Glomerular endothelial cell (primary cell): ENCODE results near the gene KRT14. TPM values are rescaled to one million over a fixed set of nuclear protein-coding genes. Genes with fewer than 3 reads are reported as not detected.

Experiments used
- DNase-seq: peaks from one replicate; pipeline ENCODE4 v3.0.0-alpha.2; 2011; ENCODE audit warnings: low read depth, low spot score; ENCODE audit errors: extremely low read depth
- total RNA-seq: library from RNA; depleted of rRNA; stranded (reverse); fragments of >200 nt; gene quantifications from 2 replicates; pipeline ENCODE4 v1.2.3, GENCODE V29; 2015

KRT14 gene
- total RNA-seq, 1 donor from 2014 or later = not detected

GRCh38 chr17:41533613-41534012, 53.1 kb downstream of the KRT14 start:
- DNase-seq = no peak

GRCh38 chr17:41532947-41533570, 53.6 kb downstream of the KRT14 start:
- DNase-seq = no peak

Other genes with a start within 250 kb of the KRT14 start
- not detected in 2 replicates for gene KRT33A, start 236.1 kb downstream of the KRT14 start, total RNA-seq
- gene KRT33B, start 217.1 kb downstream of the KRT14 start, total RNA-seq = not detected in 2 replicates
- 0.35 TPM in 1 of 2 replicates, not detected in the other for gene KRT34, start 204.6 kb downstream of the KRT14 start, total RNA-seq
- not detected in 2 replicates for gene KRT31, start 189.3 kb downstream of the KRT14 start, total RNA-seq
- not detected in 2 replicates for gene KRT37, start 162.3 kb downstream of the KRT14 start, total RNA-seq
- not detected in 2 replicates for gene KRT38, start 145.9 kb downstream of the KRT14 start, total RNA-seq
- not detected in 2 replicates for gene KRT32, start 119.5 kb downstream of the KRT14 start, total RNA-seq
- not detected in 2 replicates for gene KRT35, start 105.7 kb downstream of the KRT14 start, total RNA-seq
- gene KRT36, start 97.0 kb downstream of the KRT14 start, total RNA-seq = not detected in 2 replicates
- gene KRT13, start 81.3 kb downstream of the KRT14 start, total RNA-seq = not detected in 2 replicates
- gene KRT15, start 68.0 kb downstream of the KRT14 start, total RNA-seq = 3.4 and 11.4 TPM in 2 replicates
- 23.7 and 211 TPM in 2 replicates for gene KRT19, start 58.6 kb downstream of the KRT14 start, total RNA-seq
- not detected in 2 replicates for gene KRT9, start 14.8 kb downstream of the KRT14 start, total RNA-seq
- not detected in 2 replicates for gene KRT16, start 25.9 kb upstream of the KRT14 start, total RNA-seq
- 2.7 TPM in 1 of 2 replicates, not detected in the other for gene KRT17, start 37.7 kb upstream of the KRT14 start, total RNA-seq
- gene EIF1, start 102.0 kb upstream of the KRT14 start, total RNA-seq = 229 and 367 TPM in 2 replicates
- not detected in 2 replicates for gene GAST, start 125.4 kb upstream of the KRT14 start, total RNA-seq
- gene HAP1, start 147.7 kb upstream of the KRT14 start, total RNA-seq = 0.99 TPM in 1 of 2 replicates, not detected in the other
- 535 and 764 TPM in 2 replicates for gene JUP, start 199.8 kb upstream of the KRT14 start, total RNA-seq
- 63.0 and 85.1 TPM in 2 replicates for gene P3H4, start 225.1 kb upstream of the KRT14 start, total RNA-seq
- 230 and 241 TPM in 2 replicates for gene FKBP10, start 226.1 kb upstream of the KRT14 start, total RNA-seq
- gene NT5C3B, start 249.3 kb upstream of the KRT14 start, total RNA-seq = 52.7 and 69.1 TPM in 2 replicates